Activated naive CD4-positive, alpha-beta T cell treated with anti-CD3 and anti-CD28 coated beads for 36 hours (primary cell): ENCODE measurements around the gene FER1L5. TPM values are rescaled to one million over a fixed set of nuclear protein-coding genes. Genes with fewer than 3 reads are reported as not detected.
"Not testable (repeated sequence)": the region's sequence is repeated elsewhere in the genome, so short reads cannot be mapped to it uniquely, and the experiment has no call there.

Experiments used
- CTCF ChIA-PET: fragments of 350-600 bp; sonication (Branson Sonifier 250); formaldehyde crosslinking; loops from one replicate; lab custom pipeline; 2021; ENCODE audit warnings: antibody characterized with exemption; lab: Charles Lee
- DNase-seq: peaks from one replicate; pipeline ENCODE4 v3.0.0-alpha.2; 2020
- H3K27ac Mint-ChIP-seq: one replicate; pipeline ENCODE4 v1.8.0; 2021; ENCODE audit warnings: mild to moderate bottlenecking, mixed read lengths
- H3K27me3 Mint-ChIP-seq: one replicate; pipeline ENCODE4 v1.8.0; 2021; ENCODE audit warnings: low read depth, mixed read lengths
- H3K36me3 Mint-ChIP-seq: one replicate; pipeline ENCODE4 v1.8.0; 2021; ENCODE audit warnings: low read depth, mixed read lengths
- H3K4me1 Mint-ChIP-seq: one replicate; pipeline ENCODE4 v1.8.0; 2021; ENCODE audit warnings: low read depth, mixed read lengths
- H3K4me3 Mint-ChIP-seq: one replicate; pipeline ENCODE4 v1.8.0; 2021; ENCODE audit warnings: mild to moderate bottlenecking, moderate library complexity, mixed read lengths
- H3K9me3 Mint-ChIP-seq: one replicate; pipeline ENCODE4 v1.8.0; 2021; ENCODE audit warnings: mixed read lengths
- intact Hi-C: fragments of 100-400 bp; cut with micrococcal nuclease; formaldehyde crosslinking; loops from one replicate; pipeline ENCODE4 v1.15.1; 2023
- total RNA-seq, 2 experiments: library from RNA; stranded (reverse); gene quantifications; one replicate each; pipeline ENCODE4 v1.2.3, GENCODE V29; 2021

Gene FER1L5
- total RNA-seq, 2 experiments from 2014 or later, result not detected

DNA sequence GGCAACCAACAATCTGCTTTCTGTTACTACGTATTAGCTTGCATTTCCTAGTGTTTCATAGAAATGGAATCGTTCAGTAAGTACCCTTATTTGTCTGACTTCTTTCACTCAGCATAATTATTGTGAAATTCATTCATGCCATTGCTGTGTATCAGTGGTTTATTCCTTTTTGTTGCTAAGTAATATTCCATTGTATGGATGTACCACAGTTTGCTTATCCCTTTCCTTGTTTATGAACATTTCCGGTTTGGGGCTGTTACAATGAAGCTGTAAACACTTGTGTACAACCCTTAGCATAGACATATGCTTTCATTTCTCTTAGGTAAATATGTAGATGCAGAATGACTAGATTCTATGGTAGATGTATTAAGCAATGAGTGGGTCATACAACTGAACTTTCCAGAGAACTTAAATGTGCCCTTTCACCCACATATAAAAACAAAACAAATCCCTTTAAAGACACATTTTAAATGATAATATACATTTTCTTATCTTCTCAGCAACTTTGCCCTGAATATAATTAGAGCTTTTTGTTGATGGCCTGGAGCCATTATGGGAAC, 21.9 kb downstream of the FER1L5 start:
- DNase-seq, result no peak
- intact Hi-C loops, result no loop called here
- no peaks in the 10 kb centered on the region for H3K36me3 Mint-ChIP-seq
- H3K4me1 Mint-ChIP-seq, result no peaks in the 10 kb centered on the region
- H3K27ac Mint-ChIP-seq, result no peak overlapping the region
- no peak overlapping the region for H3K4me3 Mint-ChIP-seq
- H3K9me3 Mint-ChIP-seq, result no peaks in the 10 kb centered on the region
- no peaks in the 10 kb centered on the region for H3K27me3 Mint-ChIP-seq
- CTCF ChIA-PET, result interaction anchor here (0.6 kb wide), 1 partner anchor 285 kb away, joined by 3 read pairs; no protein-coding TSS in a partner anchor

DNA sequence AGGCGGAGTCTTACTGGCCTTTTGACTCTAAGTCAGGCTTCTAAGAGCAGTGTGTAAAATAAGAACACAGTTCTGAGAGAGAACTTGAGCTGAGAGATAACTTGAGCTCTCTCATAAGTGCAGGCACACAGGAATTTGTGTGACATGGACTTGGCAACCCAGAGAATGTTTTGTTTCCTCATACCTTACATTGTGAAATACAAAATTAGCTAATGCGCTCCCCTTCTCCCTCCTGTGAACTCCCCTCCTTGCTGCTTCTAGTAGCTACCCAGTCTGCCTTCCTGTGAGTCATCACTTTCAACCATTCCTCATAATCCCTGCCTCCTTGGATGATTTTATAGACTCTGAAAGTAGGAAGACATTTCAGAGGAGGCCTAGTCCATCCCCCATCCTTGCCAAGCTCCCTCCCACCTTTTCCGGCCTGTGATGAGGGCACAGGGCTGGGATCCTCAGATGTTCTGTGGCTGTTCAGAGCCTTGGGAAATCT, 22.6 kb downstream of the FER1L5 start:
- H3K27me3 Mint-ChIP-seq, result no peaks in the 10 kb centered on the region
- H3K27ac Mint-ChIP-seq, result no peak overlapping the region
- H3K9me3 Mint-ChIP-seq, result no peaks in the 10 kb centered on the region
- no peak overlapping the region for H3K4me3 Mint-ChIP-seq
- no peak for DNase-seq
- H3K4me1 Mint-ChIP-seq, result no peaks in the 10 kb centered on the region
- no peaks in the 10 kb centered on the region for H3K36me3 Mint-ChIP-seq
- intact Hi-C loops, result no loop called here
- CTCF ChIA-PET, result no interaction called here

DNA sequence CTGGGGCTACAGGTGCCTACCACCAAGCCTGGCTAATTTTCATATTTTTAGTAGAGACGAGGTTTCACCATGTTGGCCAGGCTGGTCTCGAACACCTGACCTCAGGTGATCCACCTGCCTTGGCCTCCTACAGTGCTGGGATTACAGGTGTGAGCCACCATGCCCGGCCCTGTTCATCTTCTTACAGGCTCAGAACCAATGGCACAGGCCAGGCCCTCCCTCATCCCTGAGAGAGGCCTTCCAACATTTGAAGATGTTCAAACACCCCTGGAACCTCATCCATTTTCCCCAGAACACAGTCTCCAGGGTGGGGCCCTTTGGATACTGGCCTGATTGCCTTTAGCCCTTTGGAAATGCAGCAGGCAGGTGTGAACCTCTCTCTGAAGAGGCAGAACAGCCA, 23.2 kb downstream of the FER1L5 start:
- H3K4me1 Mint-ChIP-seq, H3K36me3 Mint-ChIP-seq, DNase-seq, intact Hi-C loops, H3K27ac Mint-ChIP-seq, H3K27me3 Mint-ChIP-seq, H3K4me3 Mint-ChIP-seq, H3K9me3 Mint-ChIP-seq, CTCF ChIA-PET: not testable (repeated sequence)

DNA sequence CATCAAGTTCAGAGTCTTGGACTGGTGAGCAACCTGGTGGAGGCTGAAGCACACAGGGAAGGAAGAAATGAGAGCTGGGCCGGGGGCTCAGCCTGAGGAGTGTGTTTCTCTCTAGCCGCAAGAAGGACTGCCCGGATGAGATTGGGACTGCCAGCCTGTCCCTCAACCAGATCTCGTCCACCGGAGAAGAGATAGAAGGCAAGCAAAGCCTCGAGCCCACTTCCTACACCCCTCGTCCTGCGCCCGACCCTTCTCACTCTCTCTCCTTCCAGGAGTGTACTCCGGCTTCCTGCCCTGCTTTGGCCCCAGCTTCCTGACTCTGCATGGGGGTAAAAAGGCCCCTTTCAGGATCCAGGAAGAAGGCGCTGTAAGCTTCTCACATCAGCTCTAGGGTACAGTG, 26.2 kb downstream of the FER1L5 start:
- no peak overlapping the region for H3K27ac Mint-ChIP-seq
- no peak for DNase-seq
- no peaks in the 10 kb centered on the region for H3K36me3 Mint-ChIP-seq
- no peaks in the 10 kb centered on the region for H3K9me3 Mint-ChIP-seq
- intact Hi-C loops, result no loop called here
- no peaks in the 10 kb centered on the region for H3K4me1 Mint-ChIP-seq
- H3K27me3 Mint-ChIP-seq, result no peaks in the 10 kb centered on the region
- no peak overlapping the region for H3K4me3 Mint-ChIP-seq
- CTCF ChIA-PET, result interaction anchor here (0.8 kb wide), 1 partner anchor 93 kb away, joined by 4 read pairs; no protein-coding TSS in a partner anchor

DNA sequence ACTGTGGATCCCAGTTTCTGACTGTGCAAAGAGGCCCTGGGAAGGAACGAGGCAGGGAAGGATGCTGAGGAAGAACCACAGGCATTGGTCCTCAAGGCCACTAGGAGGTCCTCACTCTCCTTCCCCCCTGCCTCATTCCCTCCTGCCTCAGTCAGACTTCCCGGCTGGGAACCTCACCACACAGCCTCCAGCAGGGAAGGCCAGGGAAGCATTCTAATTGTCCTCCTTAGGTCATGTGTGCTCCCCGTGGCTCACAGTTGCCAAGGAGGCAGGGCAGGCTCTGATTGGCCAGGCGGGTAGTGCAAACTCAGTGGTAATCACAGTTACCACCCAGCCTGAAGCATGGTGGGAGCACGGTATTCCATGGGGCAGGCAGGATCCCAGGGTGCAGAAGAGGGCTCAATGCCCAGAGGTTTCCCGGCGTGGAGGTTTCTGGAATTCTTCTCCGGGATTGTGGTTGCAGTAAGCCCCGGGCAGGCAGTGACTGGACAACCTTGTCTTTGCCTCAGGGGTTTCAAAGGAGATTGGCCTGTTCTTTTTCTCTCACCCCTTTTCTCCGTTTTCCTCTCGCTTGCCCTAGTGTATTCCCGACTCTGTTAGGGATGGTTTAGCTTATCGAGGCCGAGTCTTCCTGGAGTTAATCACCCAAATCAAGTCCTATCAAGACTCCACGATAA, 27.1 kb downstream of the FER1L5 start:
- Mint-ChIP-seq H3K27me3 (no peaks in the 10 kb centered on the region), H3K4me3 (no peak overlapping the region), H3K36me3 (no peaks in the 10 kb centered on the region), H3K9me3 (no peaks in the 10 kb centered on the region), H3K4me1 (no peaks in the 10 kb centered on the region), H3K27ac (no peak overlapping the region)
- DNase-seq, result no peak
- intact Hi-C loops, result no loop called here
- CTCF ChIA-PET, result no interaction called here

DNA sequence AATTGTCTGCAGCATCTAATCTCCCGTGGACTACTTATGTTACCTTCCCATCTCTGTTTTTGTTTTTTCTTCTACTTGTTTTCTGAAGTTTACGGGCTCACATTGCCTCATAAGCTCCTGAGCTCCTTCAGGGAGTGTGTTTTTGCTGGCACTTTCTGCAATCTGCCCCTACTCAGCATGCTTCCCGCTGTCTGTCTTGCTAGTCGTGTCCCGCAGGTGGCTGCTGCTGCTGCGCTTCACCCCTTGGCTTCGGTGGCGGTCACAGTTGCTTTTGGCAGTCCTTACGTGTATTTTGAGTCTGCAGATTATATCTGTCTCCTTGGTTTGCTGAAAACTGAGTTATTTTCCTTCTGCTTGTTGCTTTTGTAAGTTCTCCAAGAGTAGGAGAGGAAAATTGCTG, 37.3 kb downstream of the FER1L5 start:
- Mint-ChIP-seq H3K4me1 (no peaks in the 10 kb centered on the region), H3K27ac (no peak overlapping the region), H3K4me3 (no peak overlapping the region), H3K36me3 (no peaks in the 10 kb centered on the region), H3K9me3 (no peaks in the 10 kb centered on the region), H3K27me3 (peaks cover 4% of the 10 kb centered on the region)
- intact Hi-C loops, result no loop called here
- no peak for DNase-seq
- CTCF ChIA-PET, result no interaction called here

DNA sequence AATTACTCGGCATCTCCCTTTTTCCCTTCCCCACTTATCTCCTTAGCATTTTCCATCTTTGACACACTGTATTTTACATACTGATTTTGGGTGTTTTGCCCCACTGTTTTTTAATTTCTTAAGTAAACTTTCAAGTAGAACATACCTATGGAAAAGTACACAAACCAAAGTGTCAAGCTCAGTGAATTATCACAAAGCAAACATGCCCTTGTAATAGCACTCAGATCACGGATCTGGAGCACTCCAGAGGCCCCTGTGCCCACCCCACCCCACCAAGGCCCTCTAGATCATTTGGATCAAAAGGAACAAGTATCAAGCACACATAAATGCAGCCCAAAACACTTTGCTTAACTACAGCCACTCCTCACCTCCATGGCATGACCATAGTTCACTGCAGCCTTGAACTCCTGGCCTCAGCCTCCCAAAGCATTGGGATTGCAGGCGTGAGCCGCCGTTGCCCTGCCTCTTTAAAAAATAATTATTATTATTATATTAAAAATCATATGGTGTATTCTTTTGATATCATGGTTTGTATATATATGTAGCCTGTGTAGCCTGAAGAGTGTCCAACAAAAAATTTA, 38.1 kb downstream of the FER1L5 start:
- H3K4me1 Mint-ChIP-seq, result no peaks in the 10 kb centered on the region
- intact Hi-C loops, result no loop called here
- no peak overlapping the region for H3K4me3 Mint-ChIP-seq

DNA sequence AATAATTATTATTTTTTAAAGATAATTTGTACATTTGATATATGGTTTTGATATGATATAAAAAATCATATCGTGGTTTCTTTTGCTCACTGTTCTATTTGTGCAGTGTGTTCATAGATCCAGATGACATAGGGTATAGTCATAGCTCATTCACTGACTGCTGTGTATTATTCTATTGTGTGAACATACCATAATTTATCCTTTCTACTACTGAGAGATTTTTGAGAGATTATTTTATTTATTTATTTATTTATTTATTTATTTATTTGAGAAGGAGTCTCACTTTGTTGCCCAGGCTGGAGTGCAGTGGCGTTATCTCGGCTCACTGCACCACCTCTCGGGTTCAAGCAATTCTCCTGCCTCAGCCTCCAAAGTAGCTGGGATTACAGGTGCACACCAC, 39.0 kb downstream of the FER1L5 start:
- Mint-ChIP-seq H3K4me3 (no peak overlapping the region), H3K27me3 (peaks cover 4% of the 10 kb centered on the region), H3K9me3 (no peaks in the 10 kb centered on the region), H3K36me3 (no peaks in the 10 kb centered on the region), H3K4me1 (no peaks in the 10 kb centered on the region), H3K27ac (no peak overlapping the region)
- no peak for DNase-seq
- intact Hi-C loops, result no loop called here
- CTCF ChIA-PET, result no interaction called here

More for the DNA sequence above, 38.1 kb downstream of the FER1L5 start:
- CTCF ChIA-PET, result no interaction called here
- peaks cover 4% of the 10 kb centered on the region for H3K27me3 Mint-ChIP-seq
- H3K27ac Mint-ChIP-seq, result no peak overlapping the region
- DNase-seq, result no peak
- no peaks in the 10 kb centered on the region for H3K9me3 Mint-ChIP-seq
- no peaks in the 10 kb centered on the region for H3K36me3 Mint-ChIP-seq

DNA sequence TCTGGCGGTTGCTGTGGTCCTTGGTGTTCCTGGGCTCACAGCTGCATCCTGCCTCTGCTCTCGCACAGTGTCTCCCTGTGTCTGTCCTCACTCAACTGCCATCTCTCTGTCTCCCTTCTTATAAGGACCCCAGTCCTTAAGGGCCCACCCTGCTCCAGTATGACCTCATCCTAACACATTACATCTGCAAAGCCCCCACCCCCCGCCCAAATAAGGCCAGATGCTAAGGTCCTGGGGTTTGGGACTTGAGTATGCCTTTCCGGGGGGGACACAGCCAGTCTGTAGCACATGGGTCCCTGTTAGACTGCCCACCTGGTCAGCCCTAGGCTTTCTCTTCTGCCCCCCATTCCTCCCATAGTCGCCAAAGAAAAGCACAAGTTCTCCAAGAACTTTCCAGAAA, 40.7 kb downstream of the FER1L5 start:
- intact Hi-C loops, result no loop called here
- peaks cover 4% of the 10 kb centered on the region for H3K27me3 Mint-ChIP-seq
- no peak overlapping the region for H3K4me3 Mint-ChIP-seq
- no peaks in the 10 kb centered on the region for H3K36me3 Mint-ChIP-seq
- DNase-seq, result no peak
- H3K9me3 Mint-ChIP-seq, result no peaks in the 10 kb centered on the region
- H3K4me1 Mint-ChIP-seq, result no peaks in the 10 kb centered on the region
- CTCF ChIA-PET, result no interaction called here
- no peak overlapping the region for H3K27ac Mint-ChIP-seq

DNA sequence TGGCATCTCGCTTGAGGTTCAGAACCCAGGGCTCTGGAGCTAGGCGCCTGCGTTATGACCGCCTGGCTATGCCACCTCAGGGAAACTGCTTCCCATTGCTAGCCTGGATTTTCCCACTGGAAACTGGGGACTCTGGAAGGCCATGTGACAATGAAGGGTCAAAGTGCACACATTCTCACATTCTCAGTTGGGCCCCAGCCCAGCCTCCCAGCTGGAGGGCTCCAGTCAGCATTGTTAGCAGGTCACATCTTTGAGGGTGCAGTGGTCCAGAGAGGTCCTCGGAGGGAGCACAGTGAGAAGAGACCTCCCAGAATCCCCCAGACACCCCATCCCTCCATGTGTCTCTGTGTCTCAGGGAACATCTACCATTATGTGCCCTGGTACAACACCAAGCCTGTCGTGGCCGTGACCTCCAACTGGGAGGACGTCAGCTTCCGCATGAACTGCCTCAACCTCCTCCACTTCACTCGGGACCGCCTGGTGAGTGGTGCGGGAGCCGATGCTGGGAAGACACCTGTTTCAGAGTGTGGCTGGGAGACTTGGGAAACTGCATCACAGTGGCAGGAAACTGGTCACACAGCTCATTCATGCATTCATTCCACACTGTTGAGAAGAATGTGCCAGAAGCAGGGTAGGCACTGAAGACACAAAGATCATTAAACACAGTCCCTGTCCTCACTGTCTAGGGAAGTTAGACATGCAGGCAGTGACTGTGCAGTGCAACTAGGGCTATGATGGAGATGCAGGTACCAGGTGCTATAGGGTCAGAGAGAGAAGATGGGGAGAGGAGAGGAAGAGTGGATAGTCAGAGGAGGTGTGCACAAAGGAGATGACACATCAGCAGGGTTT, 41.6 kb downstream of the FER1L5 start:
- Mint-ChIP-seq H3K27ac (no peak overlapping the region), H3K4me1 (no peaks in the 10 kb centered on the region), H3K4me3 (no peak overlapping the region), H3K9me3 (no peaks in the 10 kb centered on the region), H3K27me3 (peaks cover 4% of the 10 kb centered on the region), H3K36me3 (no peaks in the 10 kb centered on the region)
- intact Hi-C loops, result no loop called here
- no peak for DNase-seq
- CTCF ChIA-PET, result no interaction called here

DNA sequence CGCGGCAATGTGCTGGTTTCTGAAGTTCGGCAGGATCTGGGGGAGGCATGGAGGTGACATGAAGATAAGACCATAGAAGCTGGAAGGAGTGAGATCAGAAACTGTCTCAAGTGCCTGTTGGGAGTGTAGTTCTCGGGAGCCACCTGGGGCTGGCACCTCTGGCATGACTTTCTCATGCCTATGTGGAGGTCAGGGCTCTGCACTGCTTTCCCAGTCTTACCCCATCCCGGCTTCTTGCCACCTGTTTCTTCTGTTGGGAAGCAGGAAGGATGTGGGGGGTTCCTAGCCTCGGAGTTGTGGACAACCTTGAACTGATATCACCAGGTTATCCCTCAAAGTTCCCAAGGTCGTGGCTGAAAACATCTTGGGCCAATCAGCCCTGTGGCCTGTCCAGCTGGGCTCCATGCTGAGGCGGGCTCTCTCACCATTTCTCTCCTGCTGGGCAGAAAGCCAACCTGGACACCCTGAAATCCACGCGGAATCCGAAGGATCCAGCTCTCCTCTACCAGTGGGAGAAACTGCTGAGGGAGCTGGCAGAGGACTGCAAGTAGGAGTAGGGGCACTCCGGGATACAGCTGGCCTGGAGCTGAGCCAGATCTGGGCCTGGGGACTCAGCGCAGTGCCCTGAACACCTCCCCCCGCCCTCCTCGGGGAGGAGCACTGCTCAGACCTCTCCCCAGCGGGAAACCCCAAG, 42.5 kb downstream of the FER1L5 start:
- Mint-ChIP-seq H3K4me3 (no peak overlapping the region), H3K4me1 (no peaks in the 10 kb centered on the region), H3K9me3 (no peaks in the 10 kb centered on the region), H3K36me3 (no peaks in the 10 kb centered on the region), H3K27ac (no peak overlapping the region), H3K27me3 (peaks cover 4% of the 10 kb centered on the region)
- DNase-seq, result no peak
- CTCF ChIA-PET, result no interaction called here
- intact Hi-C loops, result no loop called here
